NCI-H526 treated with DMSO at 0.1 percent for 48 hours (cell line): ENCODE data around the gene AGAP1.

Source experiments
- DNase-seq: peaks from one replicate; lab custom pipeline; 2025; lab: John Stamatoyannopoulos, UW

Gene AGAP1

GRCh38 chr2:235921508-235922191 is 427.8 kb downstream of the AGAP1 start:
- DNase-seq, result no peak

GRCh38 chr2:235922839-235923238 is 429.0 kb downstream of the AGAP1 start:
- DNase-seq, result no peak

- DNase-seq, result no peak
Measured at GRCh38 chr2:235923859-235924674, 430.2 kb downstream of the AGAP1 start.

- DNase-seq, result no peak
Measured at GRCh38 chr2:235924675-235925063, 430.8 kb downstream of the AGAP1 start.

- no peak for DNase-seq
Measured at GRCh38 chr2:235925250-235925919, 431.5 kb downstream of the AGAP1 start.

GRCh38 chr2:235926229-235926628 is 432.4 kb downstream of the AGAP1 start:
- DNase-seq, result no peak

- no peak for DNase-seq
Measured at GRCh38 chr2:235928751-235929370, 435.0 kb downstream of the AGAP1 start.

- DNase-seq, result no peak
Measured at GRCh38 chr2:235930701-235931100, 436.9 kb downstream of the AGAP1 start.

- no peak for DNase-seq
Measured at GRCh38 chr2:235931676-235932075, 437.8 kb downstream of the AGAP1 start.

- DNase-seq, result no peak
Measured at GRCh38 chr2:235934059-235934773, 440.4 kb downstream of the AGAP1 start.

- DNase-seq, result no peak
Measured at GRCh38 chr2:235934774-235935484, 441.1 kb downstream of the AGAP1 start.

- no peak for DNase-seq
Measured at GRCh38 chr2:235935773-235936172, 441.9 kb downstream of the AGAP1 start.

- DNase-seq, result no peak
Measured at GRCh38 chr2:235936493-235936892, 442.6 kb downstream of the AGAP1 start.

GRCh38 chr2:235937087-235937486 is 443.2 kb downstream of the AGAP1 start:
- no peak for DNase-seq

GRCh38 chr2:235937526-235937925 is 443.7 kb downstream of the AGAP1 start:
- no peak for DNase-seq

GRCh38 chr2:235937936-235938335 is 444.1 kb downstream of the AGAP1 start:
- no peak for DNase-seq

GRCh38 chr2:235938611-235939010 is 444.8 kb downstream of the AGAP1 start:
- no peak for DNase-seq

- DNase-seq, result no peak
Measured at GRCh38 chr2:235939471-235939870, 445.6 kb downstream of the AGAP1 start.

- DNase-seq, result no peak
Measured at GRCh38 chr2:235940330-235940729, 446.5 kb downstream of the AGAP1 start.

- DNase-seq, result no peak
Measured at GRCh38 chr2:235944591-235944990, 450.7 kb downstream of the AGAP1 start.

GRCh38 chr2:235945608-235946140 is 451.8 kb downstream of the AGAP1 start:
- DNase-seq, result no peak
